HG02678 (cell line): ENCODE results near the gene MOB3B.

Source experiments
- ATAC-seq: cut with Tn5 transposase; IDR thresholded peaks from one replicate; pipeline ENCODE4 v1.9.1; 2021; ENCODE audit warnings: mild to moderate bottlenecking, moderate library complexity; ENCODE audit not compliant: unreplicated experiment

The MOB3B gene

DNA sequence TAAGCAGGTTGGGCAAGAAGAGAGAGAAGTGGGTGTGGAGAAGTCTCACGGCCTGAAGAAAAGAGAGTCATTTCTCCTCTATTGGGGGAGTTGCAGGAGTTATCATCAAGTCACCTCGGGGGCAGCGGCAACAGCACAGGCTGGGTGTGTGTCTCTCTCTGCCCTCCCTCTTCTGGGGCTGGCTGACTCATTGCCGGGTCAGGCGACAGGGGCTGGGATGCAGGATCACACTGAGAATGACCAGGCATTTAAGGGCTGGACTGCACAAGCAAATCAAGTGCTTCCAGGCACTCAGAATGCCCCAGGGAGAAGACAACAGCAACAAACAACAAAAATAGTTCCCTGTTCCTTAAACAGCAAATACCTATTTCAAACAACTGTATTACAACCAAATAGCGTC is 226.4 kb downstream of the MOB3B start:
- ATAC-seq, result no peak

- ATAC-seq, result no peak
Measured at GRCh38 chr9:27297050-27297449, 232.6 kb downstream of the MOB3B start, which contains the start of gene EQTN. EQTN (minus strand) TSS chr9:27297150; CDS start chr9:27297055, 95 bp downstream.

- ATAC-seq, result no peak
Measured at GRCh38 chr9:27293996-27294395, 235.6 kb downstream of the MOB3B start.

DNA sequence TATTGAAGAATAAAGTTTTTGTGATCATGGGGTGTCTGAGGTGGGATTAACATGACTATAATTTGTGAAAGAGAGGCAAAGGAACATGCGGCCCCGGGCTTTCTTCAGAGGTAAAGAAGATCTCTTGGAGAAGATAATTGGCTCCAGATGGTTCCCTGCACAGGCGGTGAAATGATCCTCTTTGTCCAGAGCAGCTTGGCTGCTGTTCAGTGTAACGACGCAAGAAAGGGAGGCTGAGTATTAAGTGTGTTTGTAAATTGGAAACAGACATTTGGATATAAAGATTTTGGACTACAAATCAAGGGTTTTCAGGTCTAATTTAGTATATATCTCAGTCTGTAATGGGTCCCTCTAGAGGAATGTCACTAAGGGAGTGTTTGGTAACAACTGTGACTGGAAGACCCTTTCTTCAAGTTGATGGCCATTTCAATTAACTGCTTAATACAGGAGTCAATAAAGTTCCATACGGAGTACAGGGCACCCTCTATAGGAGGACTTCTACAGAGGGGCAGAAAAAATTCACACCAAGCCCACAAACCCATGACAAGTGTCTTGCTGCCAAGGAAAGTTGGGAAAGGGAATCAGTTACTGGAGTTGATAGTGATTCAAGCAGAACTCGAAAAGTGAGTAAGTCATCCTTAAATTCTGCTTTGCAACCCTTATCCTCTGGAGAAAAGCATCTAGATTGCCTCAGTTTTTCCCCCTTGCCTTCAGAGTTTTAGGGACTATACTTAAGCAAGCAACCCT is 236.8 kb downstream of the MOB3B start:
- no peak for ATAC-seq

DNA sequence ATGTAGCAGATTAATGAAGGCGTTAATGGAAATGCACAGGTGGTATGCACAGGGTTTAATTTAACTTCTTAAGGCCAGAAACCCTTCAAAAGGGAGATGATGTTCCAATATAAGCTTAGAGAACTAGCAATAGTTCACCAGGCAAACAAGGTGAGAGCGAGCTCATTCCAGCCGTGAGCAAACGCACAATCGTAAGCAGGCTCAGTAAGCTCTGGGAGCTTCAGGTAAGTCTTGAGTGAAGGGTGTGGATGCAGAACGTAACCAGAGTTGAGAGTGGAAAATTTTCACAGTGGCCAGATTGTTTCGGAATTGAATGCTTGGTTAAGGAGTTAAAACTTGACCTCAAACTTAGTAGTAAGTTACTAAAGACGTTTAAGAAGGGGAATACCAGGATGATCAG is 238.3 kb downstream of the MOB3B start:
- no peak for ATAC-seq

- ATAC-seq, result no peak
Measured at GRCh38 chr9:27282269-27282668, 247.3 kb downstream of the MOB3B start.

DNA sequence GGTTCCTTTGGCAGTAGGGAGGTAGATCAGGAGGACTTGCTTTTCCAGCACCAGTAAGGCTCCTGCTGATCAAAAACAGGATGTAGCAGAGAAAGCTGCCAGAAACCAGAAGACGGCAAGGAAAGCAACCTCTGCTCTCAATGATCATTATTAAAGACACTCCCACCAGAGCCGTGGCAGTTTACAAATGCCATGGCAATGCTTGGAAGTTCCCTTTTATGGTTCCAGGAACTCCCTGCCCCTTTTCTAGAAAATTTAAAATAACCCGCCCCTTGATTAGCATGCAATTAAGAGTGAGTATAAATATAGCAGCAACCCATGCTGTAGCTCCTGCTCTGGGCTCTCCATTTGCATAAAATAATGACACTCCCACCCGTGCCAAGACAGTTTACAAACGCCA is 248.8 kb downstream of the MOB3B start:
- ATAC-seq, result no peak

GRCh38 chr9:27280249-27280648 is 249.4 kb downstream of the MOB3B start:
- no peak for ATAC-seq

- no peak for ATAC-seq
Measured at GRCh38 chr9:27279611-27280010, 250.0 kb downstream of the MOB3B start.

- no peak for ATAC-seq
Measured at GRCh38 chr9:27278374-27278773, 251.2 kb downstream of the MOB3B start.

GRCh38 chr9:27276193-27277030 is 253.2 kb downstream of the MOB3B start:
- peak; percentile 51 for ATAC-seq
